Muscle of back (tissue), 11 donors: ENCODE data around the gene CC2D1A. TPM values are rescaled to one million over a fixed set of nuclear protein-coding genes. Genes with fewer than 3 reads are reported as not detected.
"Not testable (repeated sequence)": the region's sequence is repeated elsewhere in the genome, so short reads cannot be mapped to it uniquely, and the experiment has no call there.

Experiments
- DNase-seq, 3 donors: peaks; one replicate each; pipeline versions ENCODE4 v3.0.0 to v3.0.0-alpha.2; 2013
- polyA plus RNA-seq, 10 donors: library from polyadenylated mRNA; unstranded; fragments of 120-200 nt; gene quantifications; one replicate each; pipeline ENCODE4 v1.2.1, GENCODE V29; 2013; ENCODE audit not compliant: insufficient read length in 10 of 10

The CC2D1A gene
- polyA plus RNA-seq, 10 donors = 10.5 to 16.4 (median 12.8) TPM

DNA sequence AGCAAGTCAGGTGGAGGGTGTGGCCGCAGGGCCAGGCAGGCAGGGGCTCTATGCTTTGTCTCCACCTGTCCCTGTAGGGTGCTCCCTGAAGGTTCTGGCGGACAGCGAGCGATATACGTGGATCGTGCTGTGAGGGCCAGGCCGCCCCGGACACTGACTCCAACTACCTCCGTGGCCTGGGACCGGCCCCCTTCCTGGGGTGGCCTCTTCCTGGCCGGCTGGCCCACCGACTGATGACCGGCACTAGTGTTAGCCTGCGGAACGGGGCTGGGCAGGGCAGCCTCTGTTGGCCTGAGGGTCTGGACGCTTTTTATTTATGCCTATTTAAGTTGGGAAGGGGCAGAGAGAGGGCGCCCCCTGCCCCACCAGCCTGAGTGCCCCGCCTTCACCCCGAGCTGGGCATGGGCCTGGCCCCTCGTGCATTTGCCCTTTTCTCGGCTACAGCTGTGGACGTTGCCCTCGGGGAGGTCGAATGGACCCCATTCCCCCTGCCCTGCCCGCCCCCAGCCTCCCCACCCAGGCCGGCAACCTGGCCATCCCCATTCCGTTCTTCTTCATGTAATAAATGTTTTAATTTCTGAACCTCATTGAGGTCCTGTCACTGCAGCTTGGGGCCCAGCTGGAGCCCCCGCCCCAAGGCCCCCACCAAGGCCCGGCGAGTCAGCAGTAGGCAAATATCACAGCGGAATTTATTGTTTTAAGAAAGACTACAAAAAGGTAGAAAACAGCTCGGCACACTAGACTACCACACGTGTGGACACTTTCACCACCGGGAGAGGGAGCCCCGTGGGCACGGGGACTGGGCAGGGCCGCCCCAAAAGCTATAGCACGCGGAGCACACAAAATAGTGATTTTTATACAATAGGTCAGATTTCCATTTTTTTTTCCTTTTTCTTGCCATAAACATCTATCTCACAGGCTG is 55.1 kb downstream of the CC2D1A start:
- DNase-seq = peak in 1 of 3 donors; percentile 16

DNA sequence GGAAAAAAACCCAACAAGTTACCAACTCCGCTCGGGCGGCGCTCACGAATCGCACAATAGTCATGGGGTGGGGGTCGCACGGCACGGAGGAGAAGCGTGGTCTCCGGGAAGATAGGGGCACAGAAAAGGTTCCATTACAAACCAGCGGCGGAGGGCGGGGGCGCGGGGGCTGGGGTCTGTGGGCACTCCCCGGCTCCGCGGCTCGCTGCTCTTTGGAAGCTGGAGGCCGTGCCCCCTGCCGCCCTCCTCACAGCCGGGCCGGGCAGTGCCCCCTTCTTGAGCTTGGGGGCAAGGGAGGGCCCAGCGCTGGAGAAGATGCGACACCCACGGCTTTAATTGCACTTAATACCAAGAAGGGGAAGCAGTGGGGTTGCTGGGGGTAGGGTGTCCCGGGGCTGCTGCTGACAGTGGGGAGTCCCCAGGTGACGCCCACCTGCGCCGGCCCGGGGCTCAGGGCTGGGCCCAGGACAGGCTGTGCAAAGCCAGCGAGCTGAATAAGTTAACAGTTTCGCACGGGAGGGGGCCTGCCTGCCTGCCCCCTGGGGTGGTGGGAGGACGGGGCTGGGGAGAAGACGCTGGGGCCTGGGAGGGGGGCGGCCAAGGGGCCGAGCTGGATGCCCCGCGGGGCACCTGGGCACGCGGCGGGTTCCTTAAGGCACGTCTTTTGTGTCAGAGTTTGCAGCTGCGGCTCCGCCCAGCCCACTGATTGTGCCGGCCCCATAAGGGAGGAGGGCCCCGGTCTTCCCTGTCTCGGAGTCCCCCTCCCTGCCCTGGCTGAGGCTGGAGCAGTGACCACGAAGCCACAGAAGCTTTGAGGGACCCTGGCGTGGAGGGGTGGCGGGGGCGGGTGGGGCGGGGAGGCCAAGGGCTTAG is 56.1 kb downstream of the CC2D1A start:
- DNase-seq = peak in 1 of 3 donors; percentile 73

DNA sequence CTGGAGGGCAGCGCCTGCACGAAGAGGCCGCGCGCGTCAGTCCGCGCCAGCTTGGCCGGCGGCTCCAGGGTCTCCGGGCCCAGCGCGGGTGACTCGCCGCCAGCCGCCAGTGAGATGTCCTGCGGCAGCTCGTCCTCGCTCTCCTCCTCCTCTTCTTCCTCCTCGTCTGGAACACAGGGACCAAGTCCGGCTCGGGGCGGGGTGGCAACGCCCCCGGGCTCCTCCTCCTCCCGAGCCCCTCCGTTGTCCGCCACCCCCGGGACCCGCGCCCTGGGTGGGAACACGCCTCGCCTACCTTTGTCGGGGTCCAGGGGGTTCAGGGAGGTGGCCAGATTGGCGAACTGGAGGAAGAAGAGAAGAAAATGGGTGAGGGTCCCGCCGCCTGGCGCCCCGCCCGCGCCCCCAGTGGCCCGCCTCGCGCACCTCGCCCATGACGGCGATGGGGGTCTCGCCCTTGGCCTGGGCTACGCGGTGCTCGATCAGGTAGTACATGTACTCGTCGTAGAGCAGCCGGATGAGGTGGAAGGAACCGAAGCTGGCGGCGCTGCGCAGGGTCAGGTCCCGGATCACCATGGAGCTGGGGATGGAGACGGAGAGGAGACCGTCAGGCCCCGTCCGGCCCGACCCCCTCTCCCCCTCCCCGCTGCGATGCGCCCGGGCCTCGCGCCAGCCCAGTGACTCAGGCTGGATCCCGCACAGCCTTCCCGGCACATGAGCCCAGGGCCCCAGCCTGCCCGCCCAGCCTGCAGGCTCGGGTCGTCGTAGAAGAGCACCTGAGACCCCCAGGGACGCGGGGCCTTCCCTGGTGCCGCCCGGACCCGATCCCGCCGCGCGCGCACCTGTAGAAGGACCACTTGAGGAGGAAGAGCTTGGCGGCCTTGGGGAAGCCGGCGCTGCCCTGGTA is 57.0 kb downstream of the CC2D1A start:
- DNase-seq = peak in 1 of 3 donors; percentile 80

DNA sequence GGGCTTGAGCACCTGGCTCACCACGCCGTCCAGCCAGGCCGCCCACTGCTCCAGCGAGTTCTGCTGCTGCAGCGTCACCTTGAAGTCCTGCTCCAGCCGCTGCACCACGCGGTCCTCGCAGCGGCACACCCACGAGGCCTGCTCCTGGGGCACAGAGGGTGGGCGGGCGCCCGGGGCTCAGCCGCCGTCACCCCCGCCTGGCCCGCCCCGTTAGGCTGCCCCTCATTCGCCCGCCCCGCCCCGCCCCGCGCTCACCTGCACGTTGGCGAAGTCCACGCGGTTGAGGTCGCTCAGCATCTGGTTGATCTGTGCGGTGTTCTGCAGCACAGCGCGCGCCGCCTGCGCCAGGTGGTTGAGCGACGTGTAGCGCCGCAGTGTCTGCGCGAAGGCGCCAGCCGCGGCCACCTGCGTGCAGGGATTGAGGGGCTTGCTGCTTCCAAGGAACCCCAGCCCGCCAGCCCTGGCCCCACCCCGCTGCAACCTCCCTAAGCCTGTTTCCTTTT is 57.7 kb downstream of the CC2D1A start:
- peak in 1 of 3 donors; percentile 9 for DNase-seq

DNA sequence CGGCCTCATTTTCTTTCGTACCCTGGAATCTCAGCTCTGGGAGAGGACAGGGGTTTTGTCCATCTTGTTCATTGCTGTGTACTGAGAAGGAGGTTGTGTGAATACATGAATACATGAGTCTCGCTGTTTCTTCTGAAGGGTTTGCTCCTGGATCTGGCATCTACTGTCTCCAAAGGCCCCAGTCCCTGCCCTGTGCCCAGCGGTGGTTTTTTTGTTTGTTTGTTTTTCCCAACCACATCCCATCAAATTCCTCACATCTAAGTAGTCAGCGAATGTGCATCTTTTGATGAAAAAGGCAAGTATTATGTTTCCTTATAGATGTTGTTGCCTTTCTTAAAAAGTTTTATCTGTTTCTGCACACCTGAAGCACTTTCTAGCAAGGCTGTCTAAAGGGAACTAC is 58.8 kb downstream of the CC2D1A start:
- DNase-seq = no peak

DNA sequence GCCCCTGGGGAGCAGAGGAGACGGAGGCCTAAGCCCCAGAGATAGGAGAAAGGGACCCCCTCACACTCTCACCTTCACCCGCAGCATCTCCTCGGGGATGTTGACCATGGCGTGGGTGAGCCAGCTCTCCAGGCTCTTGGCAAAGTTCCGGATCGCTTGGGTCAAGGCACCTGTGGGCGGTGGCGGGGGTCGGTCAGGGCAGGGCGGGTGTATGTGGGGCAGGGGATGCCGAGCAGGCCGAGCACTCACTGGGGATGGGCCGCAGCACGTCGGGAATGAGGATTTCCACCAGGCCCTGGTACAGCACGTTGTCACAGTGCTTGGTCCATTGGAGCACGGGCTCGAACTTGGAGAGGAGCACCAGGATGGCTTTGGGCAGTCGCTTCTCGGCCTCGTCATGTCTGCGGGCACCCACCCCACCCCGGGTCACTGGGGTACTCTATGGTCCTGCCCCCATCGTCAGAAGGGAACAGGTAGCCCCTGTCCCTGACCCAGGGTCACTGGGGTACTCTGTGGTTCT is 59.4 kb downstream of the CC2D1A start:
- DNase-seq = no peak

DNA sequence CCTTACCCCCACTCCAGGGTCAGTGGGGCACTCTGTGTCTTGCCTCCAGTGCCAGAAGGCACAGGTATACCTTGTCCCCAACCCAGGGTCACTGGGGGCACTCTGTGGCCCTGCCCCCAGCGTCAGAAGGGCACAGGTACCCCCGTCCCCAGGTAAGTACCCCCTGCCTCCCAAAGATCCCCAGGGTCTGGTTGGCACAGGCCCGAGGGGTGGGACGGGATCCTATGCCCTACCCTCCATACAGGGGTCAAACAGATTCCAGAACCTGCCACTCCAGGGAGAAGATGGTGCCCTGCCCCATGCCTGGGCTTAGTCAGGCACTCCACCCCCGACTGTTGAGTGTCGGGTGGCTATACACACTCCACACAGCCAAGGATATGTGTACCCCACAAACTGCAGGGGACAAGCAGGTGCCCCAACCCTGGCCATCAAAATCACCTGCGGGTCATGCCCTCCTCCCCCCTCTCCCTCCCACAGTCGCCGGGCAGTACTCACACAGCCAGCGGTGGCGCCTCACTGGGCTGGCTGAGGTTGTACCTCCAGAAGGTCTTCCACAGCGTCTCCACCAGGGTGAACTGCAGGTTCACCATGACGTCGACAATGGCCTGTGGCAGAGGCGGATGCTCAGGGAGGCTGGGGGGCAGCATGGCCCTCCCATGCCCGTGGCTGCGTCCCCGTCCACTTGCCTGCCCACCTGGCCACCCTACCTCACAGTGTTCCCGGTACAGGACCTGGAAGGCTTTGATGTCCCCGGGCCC is 60.1 kb downstream of the CC2D1A start:
- peak in 1 of 3 donors; percentile 7 for DNase-seq

DNA sequence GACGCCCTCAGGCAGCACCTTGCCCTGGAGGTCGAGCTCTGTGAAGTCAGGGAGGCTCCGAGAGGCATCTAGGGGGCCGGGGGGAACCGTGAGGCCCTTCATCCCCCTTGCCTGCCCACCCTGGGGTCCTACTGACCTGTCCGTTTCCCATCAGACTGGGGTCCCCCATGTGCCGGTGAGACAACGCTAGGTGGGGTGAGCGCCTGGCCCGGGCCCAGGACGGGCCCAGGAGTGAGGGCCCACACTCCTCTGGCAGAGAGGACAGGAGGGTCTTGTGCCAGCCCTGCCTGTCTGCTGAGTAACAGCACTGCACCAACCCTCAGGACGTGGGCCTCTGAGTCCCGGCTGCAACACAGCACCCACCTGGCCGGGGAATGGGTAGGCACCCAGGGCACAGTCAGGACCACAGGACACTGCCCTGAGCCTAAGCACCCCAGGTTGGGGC is 60.7 kb downstream of the CC2D1A start:
- DNase-seq = no peak

DNA sequence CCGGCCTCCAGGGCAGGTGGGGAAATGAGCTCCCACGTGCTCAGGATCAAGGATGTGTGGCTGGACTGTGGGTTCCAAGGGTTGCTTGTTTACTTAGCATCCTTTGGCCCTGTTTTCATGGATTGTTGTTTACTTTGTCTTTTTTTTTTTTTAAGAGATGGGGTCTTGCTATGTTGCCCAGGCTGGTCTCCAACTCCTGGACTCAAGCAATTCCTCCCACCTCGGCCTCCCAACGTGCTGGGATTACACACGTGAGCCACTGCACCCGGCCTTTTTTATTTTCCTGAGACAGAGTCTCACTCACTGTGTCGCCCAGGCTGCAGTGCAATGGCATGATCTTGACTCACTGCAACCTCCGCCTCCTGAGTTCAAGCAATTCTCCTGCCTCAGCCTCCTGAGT is 61.2 kb downstream of the CC2D1A start:
- DNase-seq = not testable (repeated sequence)

DNA sequence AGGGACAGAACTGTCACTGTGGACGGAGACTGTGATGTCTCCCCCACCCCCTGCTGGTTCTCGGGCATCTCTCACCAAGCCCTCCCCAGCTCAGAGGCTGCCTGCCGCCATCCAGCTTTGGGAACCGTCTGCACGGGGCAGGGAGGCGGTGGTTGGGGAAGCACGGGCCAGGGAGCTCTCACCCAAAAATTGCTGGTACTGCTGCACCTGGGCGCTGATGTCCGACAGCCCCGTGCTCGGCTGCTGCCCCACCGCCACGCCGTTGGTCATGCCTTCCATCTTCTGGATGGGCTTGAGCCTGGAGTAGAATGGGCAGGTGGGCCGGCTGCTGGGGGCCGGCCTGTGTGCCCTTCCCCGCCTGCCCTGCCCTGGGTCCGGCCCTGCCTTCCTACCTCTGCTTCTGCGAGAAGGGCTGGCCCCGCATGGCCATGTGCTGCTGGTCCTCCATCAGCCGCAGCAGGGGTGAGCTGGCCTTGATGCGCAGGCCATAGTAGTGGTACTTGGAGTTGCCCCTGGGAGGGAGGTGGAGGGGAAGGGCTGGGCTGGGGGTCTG is 62.5 kb downstream of the CC2D1A start:
- no peak for DNase-seq

DNA sequence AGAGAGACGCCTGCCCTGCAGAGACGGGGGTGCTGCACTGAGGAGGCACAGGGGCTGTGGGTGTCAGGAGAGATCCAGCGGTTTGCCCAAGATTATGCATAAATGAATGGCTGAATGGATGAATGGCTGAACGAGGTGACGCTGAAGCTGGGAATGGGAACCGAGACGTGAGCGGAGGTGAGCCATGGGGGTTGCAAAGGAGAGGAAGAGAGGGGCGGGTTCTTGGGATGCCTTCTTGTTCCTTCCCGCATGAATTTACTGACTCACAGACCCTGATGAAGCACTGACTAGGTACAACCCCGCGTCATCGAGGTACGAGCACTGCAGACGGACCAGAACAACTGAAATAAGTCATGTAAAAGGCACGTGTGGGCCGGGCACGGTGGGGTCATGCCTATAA is 63.0 kb downstream of the CC2D1A start:
- DNase-seq = no peak

DNA sequence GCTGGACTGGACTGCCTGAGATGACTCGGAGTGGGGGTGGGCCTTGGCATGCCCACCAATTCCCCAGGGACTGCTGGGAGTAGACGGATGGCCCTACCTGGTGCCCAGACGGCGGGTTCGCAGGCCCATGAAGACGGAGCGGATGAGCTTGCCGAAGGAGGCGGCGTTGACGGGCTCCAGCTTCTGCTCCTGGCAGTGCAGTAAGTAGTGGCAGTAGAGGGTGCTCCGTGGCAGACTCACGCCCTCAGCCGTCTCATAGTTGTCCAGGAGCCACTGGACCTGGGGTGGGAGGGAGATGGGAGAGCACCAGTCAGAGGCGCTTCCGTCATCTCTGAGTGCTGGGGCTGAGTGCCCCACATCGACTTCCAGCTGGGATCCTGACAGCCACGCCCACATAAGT is 63.9 kb downstream of the CC2D1A start:
- DNase-seq = no peak

DNA sequence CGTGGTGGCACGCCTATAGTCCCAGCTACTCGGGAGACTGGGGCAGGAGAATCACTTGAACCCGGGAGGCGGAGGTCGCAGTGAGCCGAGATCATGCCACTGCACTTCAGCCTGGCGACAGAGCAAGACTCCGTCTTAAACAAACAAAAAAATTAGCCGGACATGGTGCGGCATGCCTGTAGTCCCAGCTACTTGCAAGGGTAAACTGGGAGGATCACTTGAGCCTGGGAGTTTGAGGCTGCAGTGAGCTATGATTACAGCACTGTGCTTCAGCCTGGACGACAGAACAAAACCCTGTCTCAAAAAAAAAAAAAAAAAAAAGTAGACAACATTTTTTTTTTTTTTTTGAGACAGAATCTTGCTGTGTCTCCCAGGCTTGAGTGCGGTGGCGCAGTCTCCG is 65.9 kb downstream of the CC2D1A start:
- DNase-seq = not testable (repeated sequence)

DNA sequence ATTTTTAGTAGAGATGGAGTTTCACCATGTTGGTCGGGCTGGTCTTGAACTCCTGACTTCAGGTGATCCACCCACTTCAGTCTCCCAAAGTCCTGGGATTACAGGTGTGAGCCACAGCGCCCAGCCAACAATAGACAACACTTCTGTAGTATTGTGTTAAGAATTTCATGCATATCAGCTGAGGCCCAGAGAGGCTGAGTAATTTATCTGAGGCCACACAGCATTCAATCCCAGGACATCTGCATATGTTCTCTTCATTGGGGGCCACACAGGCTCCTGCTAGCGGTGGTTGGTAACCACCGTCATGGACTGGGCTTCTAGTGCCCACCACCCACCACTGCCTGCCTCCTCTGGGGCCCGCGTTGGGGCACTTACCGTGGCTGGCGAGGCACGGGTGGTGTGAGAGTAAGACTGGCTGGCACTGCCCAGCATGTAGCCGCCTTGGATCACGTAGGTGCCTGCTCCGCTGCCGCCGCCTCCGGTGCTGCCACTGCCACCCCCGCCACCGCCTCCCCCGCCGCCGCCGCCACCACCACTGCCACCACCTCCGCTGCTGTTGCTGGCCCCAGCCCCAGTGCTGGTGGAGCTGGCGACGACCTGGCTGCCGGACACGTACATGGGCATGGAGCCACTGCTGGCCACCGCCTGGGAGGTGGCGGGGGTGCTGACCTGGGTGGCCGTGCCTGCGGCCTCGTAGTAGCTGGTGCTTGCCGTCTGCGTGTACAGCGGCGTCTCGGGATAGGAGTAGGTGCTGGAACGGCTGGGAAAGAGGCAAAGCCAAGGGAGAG is 66.6 kb downstream of the CC2D1A start:
- no peak for DNase-seq

DNA sequence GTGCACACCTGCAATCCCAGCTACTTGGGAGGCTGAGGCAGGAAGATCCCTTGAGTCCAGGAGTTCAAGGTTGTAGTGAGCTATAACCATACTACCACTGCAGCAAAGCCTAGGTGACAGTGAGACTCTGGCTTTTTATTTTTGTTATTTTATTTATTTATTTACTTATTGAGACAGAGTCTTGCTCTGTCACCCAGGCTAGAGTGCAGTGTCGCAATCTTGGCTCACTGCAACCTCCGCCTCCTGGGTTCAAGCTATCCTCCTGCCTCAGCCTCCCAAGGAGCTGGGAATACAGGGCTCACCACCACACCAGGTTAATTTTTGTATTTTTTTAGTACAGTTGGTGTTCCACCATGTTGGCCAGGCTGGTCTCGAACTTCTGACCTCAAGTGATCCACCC is 67.5 kb downstream of the CC2D1A start:
- DNase-seq = not testable (repeated sequence)

DNA sequence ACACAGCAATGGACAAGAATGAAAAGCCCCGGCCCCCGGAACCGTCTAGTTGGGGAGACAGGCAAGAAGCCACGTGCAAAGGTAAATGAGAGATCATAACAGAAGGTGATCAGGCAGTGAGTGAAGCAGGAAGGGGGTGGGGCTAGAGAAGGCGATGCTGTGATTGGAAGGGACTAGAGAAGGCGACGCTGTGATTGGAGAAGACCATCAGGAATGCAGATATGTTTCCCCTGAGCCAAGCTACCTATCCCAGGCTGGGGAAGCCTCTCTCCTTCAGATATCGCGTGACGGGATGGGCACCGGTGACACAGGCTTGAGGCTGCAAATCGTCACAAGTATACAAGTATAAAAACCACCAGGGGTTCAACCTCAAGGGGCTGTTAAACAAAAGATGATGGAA is 68.1 kb downstream of the CC2D1A start:
- no peak for DNase-seq

DNA sequence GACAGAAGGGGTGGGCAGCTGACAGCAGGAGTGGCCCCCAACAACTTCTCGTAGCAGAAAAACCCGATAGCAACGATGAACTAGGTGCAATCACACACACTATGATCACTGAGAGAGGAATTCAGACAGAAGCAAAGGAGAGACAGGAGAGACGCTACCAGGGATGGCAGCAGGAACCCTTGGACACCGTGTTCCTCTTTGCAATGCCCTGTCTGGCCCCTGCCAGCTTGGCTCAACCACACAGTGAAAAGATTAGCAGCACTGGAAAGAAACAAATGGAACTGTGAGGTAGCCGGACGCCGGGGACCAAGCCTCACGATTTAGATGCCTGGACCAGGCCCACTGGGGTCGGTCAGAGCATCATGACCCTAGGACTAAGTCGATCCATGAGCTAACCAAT is 69.9 kb downstream of the CC2D1A start:
- no peak for DNase-seq

DNA sequence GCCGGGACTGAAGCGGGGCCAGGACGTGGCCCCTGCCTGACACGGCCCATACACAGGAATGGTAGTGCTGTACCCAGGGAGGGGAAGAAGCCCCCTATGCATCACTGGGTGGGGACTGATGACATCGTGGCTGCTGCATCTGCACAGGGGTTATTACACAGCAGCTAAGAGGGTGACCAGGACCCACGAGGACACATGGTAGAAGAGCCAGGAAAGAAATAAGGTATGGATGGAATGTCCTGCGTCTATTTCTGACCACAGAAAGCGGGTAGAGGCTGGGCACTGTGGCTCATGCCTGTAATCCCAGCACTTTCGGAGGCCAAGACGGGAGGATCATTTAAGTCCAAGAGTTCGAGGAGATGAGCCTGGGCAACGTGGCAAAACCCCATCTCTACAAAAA is 70.4 kb downstream of the CC2D1A start:
- no peak for DNase-seq

DNA sequence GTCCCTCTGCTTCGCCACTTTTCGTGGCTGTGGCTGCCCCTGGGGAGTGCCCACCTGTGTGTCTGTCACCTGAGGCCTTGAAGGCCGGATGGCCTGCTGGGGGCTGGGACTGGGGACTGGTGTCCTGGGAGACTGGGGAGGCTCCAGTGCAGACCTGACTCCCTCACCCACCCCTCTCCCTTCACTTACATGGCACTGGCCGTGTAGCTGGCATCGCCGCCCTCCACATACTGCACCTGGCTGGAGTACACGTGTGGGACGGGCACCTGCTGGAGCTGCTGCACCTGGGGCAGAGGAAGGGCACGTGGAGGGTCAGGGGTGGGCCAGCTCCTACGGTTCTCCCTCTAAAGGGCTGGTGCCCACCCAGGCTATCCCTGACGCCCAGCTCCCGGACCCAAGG is 71.8 kb downstream of the CC2D1A start:
- DNase-seq = no peak
